ENCODE data around the gene SERPINE2.
"Not testable (repeated sequence)": the region's sequence is repeated elsewhere in the genome, so short reads cannot be mapped to it uniquely, and the experiment has no call there.

Gene SERPINE2

GRCh38 chr2:224009605-224010315 lies 29.3 kb downstream of the SERPINE2 start:
- DNase-seq: no peak

GRCh38 chr2:224008702-224009261 lies 30.3 kb downstream of the SERPINE2 start:
- no peak for DNase-seq

GRCh38 chr2:224004105-224004695 lies 34.9 kb downstream of the SERPINE2 start:
- no peak for DNase-seq

GRCh38 chr2:224000662-224001061 lies 38.4 kb downstream of the SERPINE2 start:
- not testable (repeated sequence) for DNase-seq

- no peak for DNase-seq
These were observed 39.2 kb downstream of the SERPINE2 start for GRCh38 chr2:223999862-224000261.

GRCh38 chr2:223998948-223999347 lies 40.1 kb downstream of the SERPINE2 start:
- DNase-seq: no peak

GRCh38 chr2:223997938-223998337 lies 41.1 kb downstream of the SERPINE2 start:
- DNase-seq: no peak

GRCh38 chr2:223996391-223996790 lies 42.7 kb downstream of the SERPINE2 start:
- no peak for DNase-seq

GRCh38 chr2:223995569-223995968 lies 43.5 kb downstream of the SERPINE2 start:
- no peak for DNase-seq

- no peak for DNase-seq
These were observed 44.4 kb downstream of the SERPINE2 start for GRCh38 chr2:223994562-223995162.

- no peak for DNase-seq
These were observed 45.4 kb downstream of the SERPINE2 start for GRCh38 chr2:223993634-223994232.

GRCh38 chr2:223991611-223992010 lies 47.5 kb downstream of the SERPINE2 start:
- DNase-seq: no peak

GRCh38 chr2:223989856-223990232 lies 49.2 kb downstream of the SERPINE2 start:
- no peak for DNase-seq

GRCh38 chr2:223989206-223989855 lies 49.8 kb downstream of the SERPINE2 start:
- DNase-seq: no peak

- no peak for DNase-seq
These were observed 57.8 kb downstream of the SERPINE2 start for GRCh38 chr2:223981241-223981640.

- DNase-seq: no peak
These were observed 58.3 kb downstream of the SERPINE2 start for GRCh38 chr2:223980803-223981202.

- DNase-seq: no peak
These were observed 58.7 kb downstream of the SERPINE2 start for GRCh38 chr2:223980397-223980735.

GRCh38 chr2:223979730-223980396 lies 59.2 kb downstream of the SERPINE2 start:
- DNase-seq: no peak

GRCh38 chr2:223978451-223978850 lies 60.6 kb downstream of the SERPINE2 start:
- DNase-seq: no peak

- DNase-seq: no peak
These were observed 62.4 kb downstream of the SERPINE2 start for GRCh38 chr2:223976635-223977226.

GRCh38 chr2:223973606-223974005 lies 65.5 kb downstream of the SERPINE2 start:
- no peak for DNase-seq

- DNase-seq: no peak
These were observed 66.4 kb downstream of the SERPINE2 start for GRCh38 chr2:223972656-223973102.
